HG02642 (cell line): Measurements from ENCODE around the gene CDH4.

ENCODE experiments used
- ATAC-seq: cut with Tn5 transposase; IDR thresholded peaks from one replicate; pipeline ENCODE4 v1.9.1; 2021; ENCODE audit warnings: mild to moderate bottlenecking; ENCODE audit not compliant: unreplicated experiment, poor library complexity

The CDH4 gene

GRCh38 chr20:61666471-61666832, 414.4 kb downstream of the CDH4 start:
- ATAC-seq: no peak

DNA sequence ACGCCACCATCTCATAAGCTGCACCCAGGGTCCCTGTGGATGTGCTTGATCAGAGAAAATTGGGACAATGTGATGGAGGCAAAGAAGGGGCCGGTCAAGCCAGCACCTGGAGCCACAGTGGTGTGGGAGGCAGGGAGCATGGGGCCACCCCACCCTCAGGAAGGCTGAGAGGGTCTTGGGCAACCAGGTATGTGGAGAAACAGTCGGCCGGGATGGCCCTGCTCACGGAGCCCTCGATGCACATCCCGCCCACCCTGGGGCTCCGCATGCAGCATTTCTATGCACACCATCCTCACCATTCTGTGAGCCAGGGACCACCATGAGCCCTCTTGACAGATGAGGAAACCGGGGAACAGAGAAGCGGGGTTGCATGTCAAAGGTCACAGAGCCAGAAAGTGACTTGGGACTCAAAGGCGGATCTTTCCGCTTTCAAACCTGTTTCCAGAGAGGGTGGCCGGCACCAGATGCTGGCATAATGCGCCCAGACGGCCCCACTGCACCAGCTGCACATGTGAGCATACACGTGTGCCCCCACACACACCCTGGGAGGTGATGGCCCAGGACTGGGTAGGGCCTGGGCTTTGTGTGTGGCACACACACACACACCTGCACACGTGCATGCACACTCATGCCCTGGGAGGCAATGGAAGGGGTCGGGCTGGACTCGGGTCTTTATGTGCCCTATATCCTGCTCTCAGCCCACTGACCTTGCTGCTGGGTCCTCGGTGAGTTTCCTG, 415.2 kb downstream of the CDH4 start:
- ATAC-seq: no peak

DNA sequence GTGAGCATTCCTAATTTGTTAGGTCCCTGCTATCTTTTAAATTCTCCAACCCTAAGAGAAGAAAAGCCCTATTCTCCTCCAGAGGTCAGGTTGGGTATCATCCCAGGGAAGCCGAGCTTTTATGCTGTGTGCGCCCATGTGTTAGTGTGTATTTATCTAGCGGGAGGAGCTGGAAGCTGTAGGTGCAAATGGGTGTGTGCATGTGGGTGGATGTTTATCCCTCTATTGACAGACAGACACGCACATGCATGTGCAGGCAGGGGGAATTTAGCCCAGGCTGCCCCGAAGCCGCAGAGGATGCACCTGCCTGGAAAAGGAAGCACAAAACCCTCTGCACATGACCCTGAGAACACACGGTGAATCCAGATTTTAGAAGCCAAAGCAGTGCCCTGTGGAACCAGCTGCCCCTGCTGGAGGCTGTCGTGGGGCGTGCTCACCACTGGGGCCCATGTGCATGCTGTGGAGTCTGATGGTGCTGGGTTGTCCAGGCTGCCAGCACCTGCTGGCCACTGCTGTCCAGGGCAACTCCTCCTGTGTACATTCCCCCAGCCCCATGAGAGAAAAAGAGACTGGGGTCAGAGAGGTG, 416.1 kb downstream of the CDH4 start:
- ATAC-seq: no peak

DNA sequence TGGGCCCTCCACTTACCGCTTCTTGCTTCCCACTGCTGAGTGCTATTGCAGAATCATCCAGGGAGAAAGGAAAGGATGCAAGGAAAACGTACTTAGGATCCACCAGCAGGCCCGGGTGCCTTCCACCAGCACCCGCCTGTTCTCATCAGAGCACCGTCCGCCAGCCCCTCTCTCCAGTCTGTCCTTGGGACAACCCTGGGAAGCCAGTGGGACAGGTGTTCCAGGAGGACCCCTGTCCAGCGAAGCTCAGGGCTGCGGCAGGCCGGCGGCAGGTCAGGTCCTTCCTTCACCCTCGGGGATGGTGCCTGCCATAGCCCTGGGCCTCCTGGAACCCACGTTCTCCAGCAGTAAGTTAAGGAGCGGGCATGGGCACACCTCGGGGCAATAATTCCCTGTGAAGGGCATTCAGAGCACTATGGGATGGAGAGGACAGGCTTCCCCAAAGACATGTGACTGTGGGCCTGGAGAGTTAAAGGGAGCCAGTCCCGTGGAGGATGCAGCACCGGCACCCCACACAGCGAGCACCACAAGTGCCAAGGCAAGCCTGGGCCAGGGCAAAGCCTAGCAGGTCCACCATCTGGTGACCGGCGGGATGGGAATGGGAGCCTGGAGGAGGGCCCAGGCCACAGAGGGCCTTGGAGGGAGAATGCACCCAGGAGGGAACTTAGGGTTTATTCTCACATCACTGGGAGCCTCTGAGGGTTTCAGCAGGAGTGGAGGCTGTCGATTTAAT, 416.9 kb downstream of the CDH4 start:
- ATAC-seq: no peak

DNA sequence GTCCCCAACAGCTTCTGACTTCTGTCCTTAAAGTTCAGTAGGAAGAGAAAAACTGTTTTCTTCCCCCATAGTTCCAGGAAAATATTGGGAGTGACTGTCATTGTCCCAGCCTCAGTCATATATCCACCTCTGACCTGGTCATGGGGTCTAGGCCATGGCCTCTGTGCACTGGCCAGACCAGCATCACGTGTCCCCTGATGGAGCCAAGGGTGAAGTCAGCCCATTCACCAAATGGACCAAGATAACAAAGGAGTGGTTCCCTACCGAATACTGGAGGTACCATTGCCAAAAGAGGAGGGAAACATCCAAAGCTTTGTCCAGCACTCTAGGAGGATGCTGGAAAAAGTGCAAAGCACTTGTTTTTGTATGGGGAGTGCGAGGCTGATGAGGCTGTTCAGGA, 418.2 kb downstream of the CDH4 start:
- no peak for ATAC-seq

- ATAC-seq: no peak
These were observed 419.5 kb downstream of the CDH4 start for GRCh38 chr20:61671559-61671958.

DNA sequence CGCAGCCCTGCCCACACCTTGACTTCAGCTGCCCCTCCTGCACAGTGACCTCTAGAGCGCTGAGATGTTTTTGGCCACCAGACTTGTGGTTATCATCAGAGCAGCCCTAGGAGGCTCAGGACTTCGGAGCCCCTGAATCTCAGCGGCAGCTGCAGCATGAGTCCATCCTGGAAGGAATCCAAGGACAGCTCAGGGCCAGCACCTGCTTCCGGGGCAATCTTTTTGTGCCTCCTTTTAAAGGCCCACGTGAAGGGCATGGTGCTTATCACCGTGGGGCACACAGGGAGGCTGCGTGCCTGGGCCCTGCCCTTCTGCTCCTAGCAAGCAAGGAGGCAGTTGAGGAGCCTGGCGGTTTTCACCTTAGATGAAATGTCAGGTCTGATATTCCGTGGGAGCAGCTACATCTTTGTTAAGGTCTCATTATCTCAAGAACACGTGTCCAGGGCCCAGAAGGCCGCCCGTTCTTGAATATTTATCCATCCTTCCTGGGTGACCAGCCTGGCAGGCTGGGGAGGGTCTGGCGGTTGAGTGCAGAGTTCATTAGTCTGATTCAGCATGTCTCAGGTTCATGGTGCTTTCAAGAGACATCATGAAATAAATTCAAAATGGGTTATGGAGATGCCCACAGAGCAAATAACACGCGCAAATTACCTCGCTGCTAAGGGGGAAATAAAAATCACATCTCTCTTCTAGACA, 421.2 kb downstream of the CDH4 start:
- no peak for ATAC-seq

DNA sequence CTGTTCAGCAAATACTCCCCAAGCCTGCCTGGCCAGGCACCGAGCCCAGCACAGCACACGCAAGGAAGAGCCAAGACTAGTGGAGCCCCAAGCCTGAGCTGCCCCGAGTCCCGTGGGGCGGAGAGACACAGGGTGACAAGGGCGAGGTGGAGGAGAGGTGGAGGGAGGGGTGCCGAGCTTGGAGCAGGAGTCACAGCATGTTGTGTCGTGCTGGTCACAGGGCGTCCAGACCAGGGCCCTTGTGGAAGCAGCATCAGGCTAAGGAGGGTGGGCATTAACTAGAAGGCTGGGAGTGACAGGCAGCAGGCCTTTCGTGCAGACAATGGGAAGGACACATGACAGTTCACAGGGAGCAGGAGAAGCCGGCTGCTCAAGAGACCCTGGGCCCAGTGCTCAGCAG, 422.1 kb downstream of the CDH4 start:
- ATAC-seq: no peak

DNA sequence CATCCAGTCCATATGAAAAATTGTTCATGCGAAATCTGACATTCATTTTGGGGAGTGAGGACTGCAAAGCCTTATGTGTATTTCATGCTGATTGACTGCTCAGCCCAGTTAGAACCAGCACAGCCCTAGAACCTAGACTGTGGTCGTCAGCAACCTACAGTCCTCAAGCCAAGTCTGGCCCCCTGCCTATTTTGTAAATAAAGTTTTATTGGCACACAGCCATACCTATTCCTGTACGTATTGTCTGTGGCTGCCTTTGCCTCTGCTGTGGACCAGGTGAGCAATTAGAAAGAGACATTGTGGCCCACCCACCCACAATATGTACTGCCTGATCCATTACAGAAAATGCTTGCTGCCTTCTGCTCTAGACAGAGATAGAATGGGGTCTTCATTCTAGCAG, 422.6 kb downstream of the CDH4 start:
- no peak for ATAC-seq

GRCh38 chr20:61677928-61678327, 425.9 kb downstream of the CDH4 start:
- no peak for ATAC-seq

DNA sequence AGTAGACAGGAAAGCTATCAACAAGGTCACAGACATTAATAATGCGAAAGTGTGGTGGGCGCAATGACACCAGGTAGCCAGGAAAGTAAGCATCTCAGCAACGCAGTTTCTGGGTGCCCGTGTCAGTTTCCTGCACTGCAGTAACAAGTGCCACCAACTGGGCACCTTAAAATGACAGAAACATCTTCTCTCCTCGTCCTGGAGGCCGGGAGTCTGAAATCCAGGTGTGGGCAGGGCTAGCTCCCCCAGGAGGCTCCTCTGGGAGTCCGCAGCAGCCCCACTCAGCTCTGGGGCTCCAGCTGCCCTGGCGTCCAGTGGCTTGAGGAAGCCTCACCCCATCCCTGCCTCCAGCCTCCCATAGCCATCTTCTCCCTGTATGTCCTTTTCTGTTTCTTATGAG, 426.4 kb downstream of the CDH4 start:
- ATAC-seq: no peak

DNA sequence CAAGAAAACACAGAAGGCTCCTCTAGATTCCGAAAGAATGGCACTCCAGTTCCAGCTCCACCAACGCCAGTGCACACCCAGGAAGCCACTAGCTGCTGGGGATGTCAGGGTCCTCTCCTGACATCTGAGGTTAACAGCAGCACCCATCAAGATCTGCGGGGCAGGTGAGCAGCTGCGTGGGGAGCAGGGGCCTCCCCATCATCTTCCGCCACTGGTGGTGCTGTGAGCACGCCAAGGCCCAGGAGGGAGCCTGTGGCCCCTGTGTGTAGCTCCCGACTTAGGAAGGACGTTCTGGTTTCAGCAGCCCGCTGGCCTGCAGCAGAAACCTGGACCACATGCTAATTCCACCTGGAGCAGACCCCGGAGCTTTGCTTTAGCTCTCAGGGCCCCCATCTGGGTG, 427.4 kb downstream of the CDH4 start:
- no peak for ATAC-seq

GRCh38 chr20:61680096-61680495, 428.0 kb downstream of the CDH4 start:
- ATAC-seq: no peak

- no peak for ATAC-seq
These were observed 430.3 kb downstream of the CDH4 start for GRCh38 chr20:61682114-61682995.

DNA sequence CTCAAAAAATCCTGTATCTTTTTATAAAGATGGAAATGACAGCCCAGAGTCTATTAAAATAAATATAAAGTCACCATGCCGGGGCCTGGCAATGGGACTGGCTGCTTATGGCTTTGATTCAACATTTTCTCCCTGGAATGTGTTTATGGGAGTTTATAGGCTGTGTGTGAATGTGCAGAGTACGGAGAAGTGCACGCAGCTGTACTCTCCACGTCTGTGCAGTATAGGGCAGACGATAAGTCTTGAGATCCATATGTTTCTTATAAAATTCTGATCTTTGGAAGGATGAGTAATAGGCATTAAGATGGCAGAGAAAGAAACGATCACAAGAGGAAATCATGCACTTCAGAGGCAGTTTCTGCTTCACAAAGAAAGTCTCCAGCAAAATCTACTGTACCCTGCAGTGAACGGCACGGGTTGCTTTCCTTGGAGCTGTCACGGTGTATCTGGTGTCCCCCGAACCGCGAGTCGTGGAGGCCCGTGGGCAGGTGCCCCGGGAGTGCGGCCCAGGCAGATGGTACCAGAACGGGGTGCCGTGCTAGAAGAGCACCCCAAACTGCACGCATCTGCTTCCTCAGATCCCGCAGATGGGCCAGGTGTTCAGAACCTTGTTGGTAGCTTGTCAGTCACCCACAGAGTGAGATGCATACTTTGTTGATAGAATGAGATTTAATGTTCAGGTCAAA, 431.1 kb downstream of the CDH4 start:
- ATAC-seq: no peak

- ATAC-seq: no peak
These were observed 431.7 kb downstream of the CDH4 start for GRCh38 chr20:61683721-61684120.

DNA sequence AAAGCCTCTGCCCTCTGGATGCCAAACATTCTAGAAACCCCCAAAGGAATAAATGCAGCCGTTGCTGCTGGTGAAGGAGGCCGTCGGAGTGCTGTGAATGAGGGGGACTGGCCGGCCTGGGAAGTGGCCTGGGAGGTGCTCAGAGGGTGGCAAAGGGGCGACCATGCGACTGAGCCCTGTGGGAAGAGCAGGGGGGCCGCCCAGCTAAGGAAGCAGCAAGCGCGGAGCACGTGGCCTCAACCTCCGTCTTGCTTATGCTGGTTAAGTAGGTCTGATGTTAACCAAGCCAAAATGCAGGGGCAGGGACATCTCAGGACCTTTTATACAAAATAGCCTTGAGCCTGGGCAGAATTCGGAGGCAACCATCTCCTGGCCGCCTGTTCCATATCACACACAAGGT, 432.1 kb downstream of the CDH4 start:
- no peak for ATAC-seq

DNA sequence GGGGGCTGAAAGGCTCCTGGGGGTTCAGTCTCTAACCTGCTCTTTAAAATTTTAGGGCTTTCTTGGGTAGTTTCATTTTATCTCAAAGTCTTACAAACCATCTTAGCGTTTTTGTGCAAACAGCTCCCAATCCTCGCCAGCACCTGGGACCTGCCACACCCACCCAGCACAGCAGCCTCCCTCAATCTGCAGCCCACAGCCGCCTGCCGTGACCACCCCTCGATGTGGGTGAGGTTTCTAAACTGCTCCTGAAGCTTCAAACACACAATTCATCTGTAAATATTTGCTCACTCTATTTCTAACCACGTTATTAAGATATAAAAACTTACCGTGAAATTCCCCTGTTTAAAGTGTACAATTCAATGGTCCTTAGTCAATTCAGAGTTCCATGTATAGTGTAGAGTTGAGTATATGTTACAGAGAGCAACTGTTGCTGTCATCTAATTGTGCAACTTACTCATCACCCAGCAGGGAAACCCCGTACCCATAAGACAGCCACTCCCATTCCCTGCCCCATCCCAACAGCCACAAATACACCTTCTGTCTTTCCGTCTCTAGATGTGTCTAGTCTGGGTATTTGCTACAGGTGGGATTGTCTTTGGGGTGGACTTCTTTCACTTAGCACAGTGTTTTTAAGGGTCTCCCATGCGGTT, 432.6 kb downstream of the CDH4 start:
- no peak for ATAC-seq

- ATAC-seq: no peak
These were observed 433.4 kb downstream of the CDH4 start for GRCh38 chr20:61685462-61685861.
